ENCODE data around the gene SLC44A5.

The SLC44A5 gene

GRCh38 chr1:75514270-75514669 lies 96.6 kb downstream of the SLC44A5 start:
- H3K4me1 ChIP-seq (ENCODE audit: low read depth, poor library complexity, severe bottlenecking), result no peaks in the 10 kb centered on the region
- no peak overlapping the region for H3K4me3 ChIP-seq (IDR thresholded peaks at IDR 0.05; ENCODE audit: insufficient read depth, low read depth, low read length)
- H3K79me2 ChIP-seq (ENCODE audit: insufficient read depth, low read depth), result no peaks in the 10 kb centered on the region
- H3K9ac ChIP-seq, result no peak overlapping the region
- H4K20me1 ChIP-seq (ENCODE audit: insufficient read depth), result no peaks in the 10 kb centered on the region
- no peak overlapping the region for H3K4me2 ChIP-seq
- H3K27ac ChIP-seq, result no peak overlapping the region
- no peak overlapping the region for H2AFZ ChIP-seq (ENCODE audit: low read depth)
- no peaks in the 10 kb centered on the region for H3K27me3 ChIP-seq (ENCODE audit: insufficient read depth, low read depth)
- no peak for TF ChIP-seq CTCF (conservative IDR thresholded peaks at IDR 0.05; ENCODE audit: low read depth, low read length)
- no peaks in the 10 kb centered on the region for H3K36me3 ChIP-seq (ENCODE audit: insufficient read depth)

- no peaks in the 10 kb centered on the region for H3K4me1 ChIP-seq (ENCODE audit: low read depth, poor library complexity, severe bottlenecking)
- H3K27me3 ChIP-seq (ENCODE audit: insufficient read depth, low read depth), result no peaks in the 10 kb centered on the region
- no peaks in the 10 kb centered on the region for H3K79me2 ChIP-seq (ENCODE audit: insufficient read depth, low read depth)
- H2AFZ ChIP-seq (ENCODE audit: low read depth), result no peak overlapping the region
- H3K4me3 ChIP-seq (IDR thresholded peaks at IDR 0.05; ENCODE audit: insufficient read depth, low read depth, low read length), result no peak overlapping the region
- H3K4me2 ChIP-seq, result no peak overlapping the region
- TF ChIP-seq CTCF (conservative IDR thresholded peaks at IDR 0.05; ENCODE audit: low read depth, low read length), result no peak
- no peak overlapping the region for H3K9ac ChIP-seq
- H3K27ac ChIP-seq, result no peak overlapping the region
- H4K20me1 ChIP-seq (ENCODE audit: insufficient read depth), result no peaks in the 10 kb centered on the region
- no peaks in the 10 kb centered on the region for H3K36me3 ChIP-seq (ENCODE audit: insufficient read depth)
Measured at GRCh38 chr1:75506976-75507375, 103.9 kb downstream of the SLC44A5 start.

- Histone ChIP-seq H2AFZ (ENCODE audit: low read depth) (no peak overlapping the region), H3K36me3 (ENCODE audit: insufficient read depth) (no peaks in the 10 kb centered on the region)
Measured at GRCh38 chr1:75503221-75503974, 107.5 kb downstream of the SLC44A5 start.

GRCh38 chr1:75502776-75503175 lies 108.1 kb downstream of the SLC44A5 start:
- Histone ChIP-seq H3K4me2 (no peak overlapping the region), H3K79me2 (ENCODE audit: insufficient read depth, low read depth) (no peaks in the 10 kb centered on the region), H3K36me3 (ENCODE audit: insufficient read depth) (no peaks in the 10 kb centered on the region), H3K4me1 (ENCODE audit: low read depth, poor library complexity, severe bottlenecking) (no peaks in the 10 kb centered on the region), H4K20me1 (ENCODE audit: insufficient read depth) (no peaks in the 10 kb centered on the region), H3K4me3 (IDR thresholded peaks at IDR 0.05; ENCODE audit: insufficient read depth, low read depth, low read length) (no peak overlapping the region), H3K9ac (no peak overlapping the region), H3K27ac (no peak overlapping the region), H2AFZ (ENCODE audit: low read depth) (no peak overlapping the region), H3K27me3 (ENCODE audit: insufficient read depth, low read depth) (no peaks in the 10 kb centered on the region)
- TF ChIP-seq CTCF (conservative IDR thresholded peaks at IDR 0.05; ENCODE audit: low read depth, low read length), result no peak

More at GRCh38 chr1:75503221-75503974, 107.5 kb downstream of the SLC44A5 start:
- H3K4me2 ChIP-seq, result no peak overlapping the region
- TF ChIP-seq CTCF (conservative IDR thresholded peaks at IDR 0.05; ENCODE audit: low read depth, low read length), result no peak
- no peak overlapping the region for H3K9ac ChIP-seq
- no peaks in the 10 kb centered on the region for H3K27me3 ChIP-seq (ENCODE audit: insufficient read depth, low read depth)
- no peak overlapping the region for H3K4me3 ChIP-seq (IDR thresholded peaks at IDR 0.05; ENCODE audit: insufficient read depth, low read depth, low read length)
- H3K4me1 ChIP-seq (ENCODE audit: low read depth, poor library complexity, severe bottlenecking), result no peaks in the 10 kb centered on the region
- no peaks in the 10 kb centered on the region for H4K20me1 ChIP-seq (ENCODE audit: insufficient read depth)
- no peaks in the 10 kb centered on the region for H3K79me2 ChIP-seq (ENCODE audit: insufficient read depth, low read depth)
- H3K27ac ChIP-seq, result no peak overlapping the region

All from KMS-11 (cell line).